DMS114 treated with DMSO at 0.1 percent for 48 hours (cell line): ENCODE data around the gene OR2T34.
A peak's percentile ranks its signal among the peaks of the same experiment; 100 is the strongest.
"Not testable (repeated sequence)": the region's sequence is repeated elsewhere in the genome, so short reads cannot be mapped to it uniquely, and the experiment has no call there.

ENCODE experiments used
- DNase-seq: peaks from one replicate; lab custom pipeline; 2025; ENCODE audit not compliant: unreplicated experiment; lab: John Stamatoyannopoulos, UW

The OR2T34 gene, protein sequence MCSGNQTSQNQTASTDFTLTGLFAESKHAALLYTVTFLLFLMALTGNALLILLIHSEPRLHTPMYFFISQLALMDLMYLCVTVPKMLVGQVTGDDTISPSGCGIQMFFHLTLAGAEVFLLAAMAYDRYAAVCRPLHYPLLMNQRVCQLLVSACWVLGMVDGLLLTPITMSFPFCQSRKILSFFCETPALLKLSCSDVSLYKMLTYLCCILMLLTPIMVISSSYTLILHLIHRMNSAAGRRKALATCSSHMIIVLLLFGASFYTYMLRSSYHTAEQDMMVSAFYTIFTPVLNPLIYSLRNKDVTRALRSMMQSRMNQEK

DNA sequence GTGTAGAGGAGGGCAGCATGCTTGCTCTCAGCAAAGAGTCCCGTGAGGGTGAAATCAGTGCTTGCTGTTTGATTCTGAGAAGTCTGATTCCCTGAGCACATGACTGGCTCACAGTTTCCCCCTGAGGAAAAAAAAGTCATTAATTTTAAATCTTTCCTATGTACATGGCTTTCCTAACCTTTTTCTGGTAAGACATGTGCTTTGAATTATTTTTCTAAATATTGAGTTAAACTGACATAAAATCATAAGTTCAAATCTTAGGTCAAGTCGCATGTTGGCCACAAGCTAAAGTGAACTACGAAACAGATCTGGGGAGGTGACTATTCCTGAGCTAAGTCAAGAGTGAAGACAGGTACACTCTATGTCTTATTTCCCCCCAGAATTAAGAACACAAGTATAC lies at the start of gene OR2T34:
TSS of gene OR2T34 (minus strand) at position 101 of the 400 bp plus-strand sequence. CDS start at position 101, 0 bp downstream.
- DNase-seq, result not testable (repeated sequence)

DNA sequence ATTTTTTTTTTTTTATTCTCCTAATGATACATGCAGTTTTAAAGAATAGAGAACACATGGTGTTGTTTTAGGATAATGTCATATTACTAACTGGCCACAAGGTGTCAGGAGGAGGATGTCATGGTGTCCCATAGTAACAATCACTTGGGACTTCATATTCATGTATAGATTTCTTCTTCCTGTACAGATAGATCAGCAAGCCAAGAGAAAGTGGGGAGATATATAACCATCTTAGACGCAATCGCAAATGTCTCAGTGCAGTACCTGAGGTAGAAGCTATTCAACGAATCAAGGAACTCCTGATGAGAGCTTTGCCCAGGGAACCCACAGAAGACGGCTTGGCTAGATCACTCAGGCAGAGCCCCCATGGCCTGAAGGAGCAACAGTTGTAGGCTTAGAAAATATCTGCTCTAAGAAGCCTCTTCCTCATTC lies 48.0 kb upstream of the OR2T34 start:
- peak; percentile 33 for DNase-seq

DNA sequence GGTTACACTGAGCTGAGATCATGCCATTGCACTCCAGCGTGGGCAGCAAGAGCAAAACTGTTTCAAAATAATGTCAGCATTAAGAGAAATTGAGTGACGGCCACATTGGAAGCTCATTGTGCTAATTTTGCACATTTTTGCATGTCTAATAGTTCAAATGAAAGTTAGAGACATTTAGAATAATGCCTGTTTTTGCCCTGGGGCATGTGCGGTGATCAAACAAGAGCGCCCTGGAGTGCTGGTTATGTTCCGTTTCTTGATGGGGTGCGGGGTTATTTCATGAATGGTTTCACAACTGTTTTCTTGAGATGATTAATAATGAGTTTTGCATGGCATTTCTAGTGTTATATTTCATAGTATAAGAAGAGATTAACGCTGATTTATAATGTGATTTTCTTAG lies 47.2 kb upstream of the OR2T34 start:
- no peak for DNase-seq

DNA sequence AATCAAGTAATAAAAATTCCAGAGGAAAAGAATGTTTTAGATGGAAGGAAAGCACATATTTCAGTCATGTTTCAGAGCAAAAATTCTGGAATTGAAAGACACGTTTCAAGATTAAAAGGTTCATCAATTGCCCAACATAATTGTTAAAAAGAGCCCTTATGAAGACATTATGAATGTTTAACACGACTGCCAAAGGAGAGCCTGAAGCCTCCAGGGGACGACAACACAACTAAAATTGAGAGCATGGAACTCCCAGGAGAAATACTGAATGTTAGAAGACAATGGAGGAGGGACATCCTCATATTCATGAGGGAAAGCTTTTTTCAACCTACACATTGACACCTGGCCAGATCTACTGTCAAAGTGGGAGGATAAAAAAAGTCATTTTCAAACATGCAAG lies 44.3 kb upstream of the OR2T34 start:
- DNase-seq, result no peak

DNA sequence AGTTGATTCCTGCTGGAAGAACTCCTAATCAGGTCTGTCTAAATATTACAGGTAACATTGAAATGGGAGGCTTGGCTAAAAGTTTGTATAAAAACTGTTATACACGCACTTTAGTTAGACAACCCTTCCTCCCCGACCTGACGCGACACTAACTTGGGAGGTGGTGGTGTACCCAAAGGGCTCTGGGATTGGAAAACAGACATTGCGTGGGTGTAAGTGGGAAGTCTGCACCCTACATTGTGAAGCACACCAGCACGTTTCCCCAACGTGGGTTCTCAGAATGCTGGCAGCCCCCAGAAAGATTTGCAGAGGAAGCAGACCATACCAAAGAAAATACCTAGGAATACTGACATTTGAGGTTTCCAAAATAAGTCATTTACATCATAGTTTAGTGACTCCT lies 43.6 kb upstream of the OR2T34 start:
- DNase-seq, result no peak

DNA sequence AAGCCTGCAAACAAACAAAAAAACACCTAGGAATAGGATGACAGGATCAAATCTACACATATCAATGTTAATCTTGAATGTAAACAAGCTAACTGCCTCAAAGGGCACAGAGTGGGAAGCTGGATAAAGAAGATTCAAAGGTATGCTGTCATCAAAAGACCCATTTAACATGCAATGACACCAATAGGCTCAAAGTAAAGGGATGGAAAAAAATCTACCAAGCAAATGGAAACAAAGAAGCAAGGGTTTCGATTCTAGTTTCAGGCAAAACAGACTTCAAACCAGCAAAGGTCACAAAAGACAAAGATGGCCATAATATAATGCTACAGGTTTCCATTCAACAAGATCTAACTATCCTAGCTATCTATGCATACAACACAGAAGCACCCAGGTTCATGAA lies 39.2 kb upstream of the OR2T34 start:
- no peak for DNase-seq

DNA sequence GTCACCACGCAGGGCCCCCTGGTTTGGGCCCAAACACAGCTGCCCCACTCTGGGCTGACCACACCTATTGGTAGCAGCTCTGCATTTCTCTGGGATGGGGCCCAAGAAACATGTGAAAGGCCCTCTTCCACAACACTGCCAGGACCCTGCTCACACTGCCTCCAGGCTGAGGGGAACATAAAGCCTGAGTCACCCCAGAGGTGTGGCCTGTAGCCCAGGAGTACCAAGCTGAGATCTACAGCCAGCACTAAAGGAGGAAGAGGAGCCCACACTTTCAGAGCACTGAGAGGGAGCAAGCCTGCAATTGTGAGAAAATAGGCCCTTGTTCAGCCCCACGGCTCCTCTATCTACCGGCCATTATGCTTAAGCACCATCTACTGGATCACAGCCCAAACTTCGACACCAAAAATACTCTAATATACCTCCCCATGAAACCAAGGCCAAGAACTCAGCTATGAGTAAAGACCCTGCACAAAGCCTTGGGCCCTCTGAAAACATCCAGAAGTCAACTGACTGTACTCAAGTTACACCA lies 37.4 kb upstream of the OR2T34 start:
- DNase-seq, result no peak

DNA sequence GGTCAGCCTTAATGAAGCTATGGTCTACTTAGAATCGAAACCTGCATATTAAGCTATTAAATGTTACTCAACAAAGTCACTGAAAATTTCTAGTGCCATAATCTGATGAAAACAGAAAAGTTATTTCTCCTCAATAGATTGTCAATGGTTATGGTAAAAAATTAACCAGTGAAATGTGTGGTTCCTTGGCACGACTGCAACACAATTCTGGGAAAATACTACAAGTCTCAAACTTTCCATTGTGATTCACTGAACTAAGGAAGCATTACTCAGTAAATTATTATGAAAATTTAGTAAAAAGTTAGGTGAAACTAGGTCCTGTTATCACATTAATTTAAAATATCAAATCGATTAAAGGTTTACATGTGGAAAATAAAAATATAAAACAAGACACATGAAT lies 35.7 kb upstream of the OR2T34 start:
- no peak for DNase-seq

DNA sequence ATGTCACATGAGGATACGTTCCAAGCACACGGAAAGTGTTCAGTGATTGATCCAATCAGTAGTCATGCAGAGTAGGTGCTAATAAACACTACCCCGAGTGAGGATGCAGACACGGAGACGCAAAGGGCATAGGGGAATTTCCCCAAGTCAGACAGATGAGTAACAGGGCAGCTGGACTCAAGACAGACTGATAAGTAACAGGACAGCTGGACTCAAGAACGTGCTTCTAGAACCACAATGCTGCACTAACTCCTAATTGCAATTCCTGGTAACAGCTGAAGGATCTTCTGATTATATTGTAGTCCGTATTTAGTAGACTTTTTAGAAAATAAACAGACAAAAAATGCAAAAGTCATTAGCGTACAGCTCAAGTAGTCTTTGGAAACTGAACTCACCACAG lies 24.8 kb upstream of the OR2T34 start:
- no peak for DNase-seq

DNA sequence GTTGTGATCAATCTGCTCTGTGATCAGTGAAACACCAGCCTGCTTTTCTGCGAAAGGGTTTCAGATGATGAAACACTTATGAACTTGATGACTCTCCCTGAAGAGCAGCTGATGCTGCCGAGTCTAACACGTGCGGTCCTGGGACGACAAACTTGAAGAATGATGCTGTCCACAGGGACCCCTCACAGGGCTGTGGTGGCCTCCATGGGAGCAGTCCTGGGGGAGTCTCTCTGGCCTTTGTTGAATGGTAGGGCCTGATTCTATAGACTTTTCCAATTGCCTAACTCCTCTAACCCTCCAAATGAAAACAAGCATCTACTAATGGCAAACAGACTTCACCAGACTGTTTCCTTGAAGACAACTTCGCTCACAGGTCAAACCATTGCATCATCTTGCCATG lies 23.0 kb upstream of the OR2T34 start, which contains the start of gene OR2T10:
TSS of gene OR2T10 (minus strand) at position 112 of the 400 bp plus-strand sequence. CDS start 3,932 bp downstream, outside the sequence.
- no peak for DNase-seq

DNA sequence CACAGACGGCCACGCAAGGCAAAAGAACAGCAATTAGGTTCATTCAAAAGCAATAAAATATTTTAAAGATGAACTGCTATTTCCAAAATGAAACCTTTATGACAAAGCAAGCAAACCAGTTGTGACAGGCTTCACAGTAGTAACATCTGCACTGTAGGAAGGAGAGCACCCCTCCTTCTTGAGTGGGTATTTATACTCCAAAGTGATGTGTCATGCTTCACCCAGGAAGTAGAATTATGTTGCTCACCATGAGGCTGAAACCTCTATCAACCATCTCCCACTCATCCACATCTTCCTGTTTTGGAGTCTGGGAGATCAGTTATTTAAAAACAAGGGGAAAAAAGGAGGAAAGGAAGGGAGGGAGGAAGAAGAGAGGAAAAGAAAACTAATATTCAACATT lies 22.1 kb upstream of the OR2T34 start:
- DNase-seq, result no peak

DNA sequence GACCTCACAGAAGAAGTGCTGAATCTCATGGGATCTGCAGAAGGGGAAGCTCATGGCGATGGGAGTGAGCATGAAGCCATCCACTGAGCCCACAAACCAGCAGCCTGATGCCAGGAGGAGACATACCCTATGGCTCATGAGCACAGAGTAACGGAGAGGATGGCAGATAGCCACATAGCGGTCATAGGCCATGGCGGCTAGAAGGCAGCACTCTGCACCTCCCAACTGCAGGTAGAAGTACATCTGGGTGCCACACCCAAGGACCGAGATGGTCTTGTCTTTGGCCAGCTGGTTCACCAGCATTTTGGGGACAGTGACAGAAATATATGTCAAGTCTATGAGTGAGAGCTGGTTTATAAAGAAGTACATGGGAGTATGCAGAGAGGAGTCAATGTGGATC lies 18.7 kb upstream of the OR2T34 start:
- no peak for DNase-seq

DNA sequence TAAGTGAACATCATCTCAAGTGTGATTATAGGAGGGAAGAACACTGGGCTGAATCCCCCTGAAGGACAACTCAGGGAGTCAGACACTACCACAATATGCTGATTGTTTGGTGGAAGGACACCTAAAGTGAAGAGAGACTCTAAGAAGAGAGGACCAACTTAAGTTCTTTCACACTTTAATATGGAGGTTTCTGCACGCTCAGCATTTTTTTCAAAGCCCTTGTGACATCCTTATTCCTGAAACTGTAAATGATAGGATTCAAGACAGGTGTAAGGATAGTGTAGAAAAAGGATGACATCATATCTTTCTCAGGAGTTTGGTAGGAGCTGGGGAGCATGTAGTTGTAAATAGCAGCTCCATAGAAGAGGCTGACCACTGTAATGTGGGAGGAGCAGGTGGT lies 18.1 kb upstream of the OR2T34 start:
- no peak for DNase-seq

DNA sequence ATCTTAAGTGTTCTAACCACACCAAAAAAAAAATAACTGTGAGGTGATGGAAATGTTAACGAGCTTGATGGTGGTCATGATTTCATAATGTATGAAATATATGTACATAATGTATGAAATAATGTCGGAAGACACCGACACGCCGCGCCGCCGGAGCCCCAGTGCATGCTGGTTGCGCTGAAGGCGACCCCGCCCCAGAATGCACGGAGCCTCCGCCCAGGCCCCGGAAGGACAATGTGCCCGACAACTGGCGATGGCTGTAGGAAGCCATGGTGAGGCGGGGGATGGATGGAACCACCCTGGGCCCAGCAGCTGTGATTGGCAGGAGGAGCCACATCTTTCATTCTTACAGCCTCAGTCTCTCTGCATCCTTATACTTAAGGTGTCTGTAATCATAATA lies 15.5 kb upstream of the OR2T34 start:
- no peak for DNase-seq

DNA sequence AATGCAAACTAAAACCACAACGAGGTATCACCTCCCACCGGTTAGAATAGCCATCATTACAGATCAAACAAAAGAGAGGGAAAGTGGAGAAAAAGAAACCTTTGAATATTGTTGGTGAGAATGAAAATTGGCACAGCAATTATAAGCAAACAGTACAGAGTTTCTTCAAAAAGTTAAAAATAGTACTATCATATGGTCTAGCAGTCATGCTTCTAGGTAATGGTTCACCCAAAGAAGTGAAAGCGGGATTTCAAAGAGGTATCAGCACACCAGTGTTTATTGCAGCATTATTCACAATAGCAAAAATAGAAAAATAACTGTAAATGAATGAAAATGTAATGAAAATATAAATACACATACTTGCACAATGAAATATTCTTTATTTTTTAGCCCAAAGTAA lies 14.8 kb upstream of the OR2T34 start:
- no peak for DNase-seq

DNA sequence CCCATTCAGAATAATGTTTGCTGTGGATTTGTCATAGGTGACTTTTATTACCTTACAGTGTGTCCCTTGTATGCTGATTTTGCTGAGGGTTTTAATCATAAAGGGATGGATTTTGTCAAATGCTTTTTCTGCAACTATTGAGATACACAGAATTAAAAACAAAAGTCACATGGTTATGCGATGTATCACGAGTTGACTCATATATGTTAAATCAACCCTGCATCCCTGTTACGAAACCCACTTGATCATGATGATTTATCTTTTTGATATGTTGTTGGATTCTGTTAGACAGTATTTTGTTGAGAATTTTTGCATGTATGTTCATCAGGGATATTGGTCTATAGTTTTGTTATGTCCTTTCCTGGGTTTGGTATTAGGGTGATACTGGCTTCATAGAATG lies 10.7 kb upstream of the OR2T34 start:
- no peak for DNase-seq

DNA sequence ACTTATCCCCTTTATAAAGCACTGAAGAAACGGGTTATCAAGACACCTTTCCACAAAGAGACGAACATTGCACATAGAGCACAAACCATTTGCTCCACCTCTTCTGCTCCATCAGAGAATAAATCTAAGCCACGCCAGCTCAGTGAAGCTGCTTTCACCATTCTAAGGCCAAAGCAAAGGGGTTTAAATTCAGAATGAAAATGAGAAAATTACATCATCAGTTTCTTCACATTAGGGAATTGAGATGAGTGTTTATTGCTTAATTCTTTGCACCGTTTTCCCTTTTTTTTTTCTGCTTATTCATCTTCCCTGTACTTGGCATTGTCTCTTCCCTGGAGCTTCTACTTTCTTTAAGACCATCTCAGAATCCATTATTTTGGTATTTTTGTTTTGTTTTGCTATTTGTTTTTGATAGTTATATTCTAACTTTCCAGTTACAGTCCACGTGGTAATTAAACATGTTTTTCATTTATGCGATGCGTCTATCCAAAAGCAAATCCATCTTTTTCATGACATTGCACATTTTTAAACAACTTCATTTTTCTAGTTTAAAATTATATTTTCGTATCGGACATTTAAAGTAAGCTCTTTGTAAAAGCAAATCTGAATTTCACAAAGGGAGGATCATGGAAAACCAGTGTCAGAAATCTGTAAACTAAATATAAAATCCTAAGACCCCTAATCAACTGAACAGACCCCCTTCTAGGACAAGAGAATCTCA lies 1.9 kb upstream of the OR2T34 start:
- no peak for DNase-seq

DNA sequence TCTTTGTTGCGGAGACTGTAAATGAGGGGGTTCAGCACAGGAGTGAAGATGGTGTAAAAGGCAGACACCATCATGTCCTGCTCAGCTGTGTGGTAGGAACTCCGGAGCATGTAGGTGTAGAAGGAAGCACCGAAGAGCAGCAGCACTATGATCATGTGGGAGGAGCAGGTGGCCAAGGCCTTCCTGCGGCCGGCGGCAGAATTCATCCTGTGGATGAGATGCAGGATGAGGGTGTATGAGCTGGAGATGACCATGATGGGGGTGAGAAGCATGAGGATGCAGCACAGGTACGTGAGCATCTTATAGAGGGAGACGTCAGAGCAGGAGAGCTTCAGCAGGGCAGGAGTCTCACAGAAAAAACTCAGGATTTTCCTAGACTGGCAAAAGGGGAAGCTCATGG lies 701 bp downstream of the OR2T34 start:
- not testable (repeated sequence) for DNase-seq

DNA sequence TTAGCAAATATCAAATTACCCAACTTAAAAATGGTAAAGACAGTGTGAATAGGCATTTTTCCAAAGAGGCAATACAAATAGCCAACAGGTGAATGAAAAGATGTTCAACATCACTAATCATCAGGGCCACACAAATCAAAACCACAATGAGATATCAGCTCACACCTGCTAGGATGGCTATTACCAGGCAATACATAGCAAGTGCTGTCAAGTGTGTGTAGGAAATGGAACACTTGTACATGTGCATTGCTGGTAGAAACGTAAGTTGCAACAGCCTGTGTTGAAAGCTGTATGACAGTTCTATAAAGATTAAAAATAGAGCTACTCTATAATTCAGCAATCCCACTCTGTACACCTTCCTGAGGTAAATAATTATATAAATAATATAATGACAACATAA lies 2.5 kb downstream of the OR2T34 start:
- DNase-seq, result not testable (repeated sequence)

DNA sequence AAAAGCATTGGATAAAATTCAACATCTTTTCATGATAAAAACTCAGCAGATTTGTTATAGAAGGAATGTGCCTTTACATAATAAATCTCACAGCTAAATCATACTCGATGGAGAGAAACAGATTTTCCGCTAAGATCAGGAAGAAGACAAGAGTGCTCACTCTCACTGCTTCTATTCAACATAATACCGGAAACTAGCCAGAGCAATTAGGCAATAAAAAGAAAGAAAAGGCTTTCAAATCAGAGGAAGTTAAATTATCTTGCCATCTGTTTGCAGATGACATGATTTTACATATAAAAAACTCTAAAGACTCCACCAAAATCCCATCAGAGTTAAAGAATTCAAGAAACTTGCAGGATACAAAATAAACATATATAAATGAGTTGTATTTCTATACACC lies 3.7 kb downstream of the OR2T34 start:
- DNase-seq, result not testable (repeated sequence)

DNA sequence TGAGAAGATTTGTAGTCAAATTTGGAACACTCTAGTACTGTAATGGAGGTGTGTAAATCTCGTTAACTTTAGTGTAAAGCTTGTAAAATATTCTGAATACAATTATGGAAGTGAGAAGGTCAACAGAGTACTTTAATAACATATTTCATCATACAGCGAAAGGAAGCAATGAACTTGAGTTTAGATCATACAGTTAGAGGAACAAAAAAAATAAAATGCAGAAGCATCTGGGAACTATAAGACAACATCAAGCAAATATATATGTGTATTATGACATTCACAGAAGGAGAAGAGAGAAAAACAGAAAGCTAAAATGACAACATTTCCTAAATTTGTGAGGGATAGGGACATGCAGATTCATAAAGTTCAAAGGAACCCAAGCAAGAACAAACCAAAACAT lies 5.5 kb downstream of the OR2T34 start:
- not testable (repeated sequence) for DNase-seq
